Panc1 (cell line): Measurements from ENCODE around the gene TPRA1.

Source experiments
- POLR2AphosphoS5 ChIP-seq: IDR thresholded peaks from 2 replicates; pipeline ENCODE4 v1.6.1; 2012; ENCODE audit warnings: mild to moderate bottlenecking, low read depth, low read length, moderate library complexity
- TF ChIP-seq, protein P1 (sequence below): fragments of 450-650 bp; IDR thresholded peaks from 2 replicates; pipeline ENCODE4 v1.5.1; 2017; ENCODE audit warnings: mild to moderate bottlenecking
- TF ChIP-seq, protein P2 (sequence below), 2 experiments: IDR thresholded peaks; 2 replicates each; pipeline ENCODE4 v1.6.1; 2011 to 2012; ENCODE audit warnings: low read depth in 2 of 2, control low read depth in 1 of 2, low read length in 1 of 2, mild to moderate bottlenecking in 1 of 2, moderate library complexity in 1 of 2; ENCODE audit not compliant: insufficient read depth in 1 of 2

DNA sequence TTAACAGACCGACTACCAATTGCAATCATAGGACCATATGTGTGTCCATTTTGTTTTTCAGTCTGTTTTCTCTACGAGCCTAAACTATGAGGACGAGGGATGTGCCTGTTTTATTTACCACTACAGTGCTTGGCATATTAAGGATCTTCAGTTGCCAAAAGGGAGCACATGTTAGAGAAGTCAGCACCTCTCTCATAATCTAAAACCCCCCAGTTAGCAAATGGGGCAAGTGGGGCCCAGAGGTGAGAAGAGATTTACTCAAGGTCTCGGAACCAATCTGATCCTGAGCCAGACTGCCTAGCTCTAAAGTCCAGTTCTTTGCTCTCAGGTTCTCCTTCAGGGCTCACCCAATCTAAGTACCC, 37.9 kb upstream of the TPRA1 start:
- TF ChIP-seq, protein P1, sequence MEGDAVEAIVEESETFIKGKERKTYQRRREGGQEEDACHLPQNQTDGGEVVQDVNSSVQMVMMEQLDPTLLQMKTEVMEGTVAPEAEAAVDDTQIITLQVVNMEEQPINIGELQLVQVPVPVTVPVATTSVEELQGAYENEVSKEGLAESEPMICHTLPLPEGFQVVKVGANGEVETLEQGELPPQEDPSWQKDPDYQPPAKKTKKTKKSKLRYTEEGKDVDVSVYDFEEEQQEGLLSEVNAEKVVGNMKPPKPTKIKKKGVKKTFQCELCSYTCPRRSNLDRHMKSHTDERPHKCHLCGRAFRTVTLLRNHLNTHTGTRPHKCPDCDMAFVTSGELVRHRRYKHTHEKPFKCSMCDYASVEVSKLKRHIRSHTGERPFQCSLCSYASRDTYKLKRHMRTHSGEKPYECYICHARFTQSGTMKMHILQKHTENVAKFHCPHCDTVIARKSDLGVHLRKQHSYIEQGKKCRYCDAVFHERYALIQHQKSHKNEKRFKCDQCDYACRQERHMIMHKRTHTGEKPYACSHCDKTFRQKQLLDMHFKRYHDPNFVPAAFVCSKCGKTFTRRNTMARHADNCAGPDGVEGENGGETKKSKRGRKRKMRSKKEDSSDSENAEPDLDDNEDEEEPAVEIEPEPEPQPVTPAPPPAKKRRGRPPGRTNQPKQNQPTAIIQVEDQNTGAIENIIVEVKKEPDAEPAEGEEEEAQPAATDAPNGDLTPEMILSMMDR: no peak
- TF ChIP-seq POLR2AphosphoS5: no peak
- TF ChIP-seq, protein P2, sequence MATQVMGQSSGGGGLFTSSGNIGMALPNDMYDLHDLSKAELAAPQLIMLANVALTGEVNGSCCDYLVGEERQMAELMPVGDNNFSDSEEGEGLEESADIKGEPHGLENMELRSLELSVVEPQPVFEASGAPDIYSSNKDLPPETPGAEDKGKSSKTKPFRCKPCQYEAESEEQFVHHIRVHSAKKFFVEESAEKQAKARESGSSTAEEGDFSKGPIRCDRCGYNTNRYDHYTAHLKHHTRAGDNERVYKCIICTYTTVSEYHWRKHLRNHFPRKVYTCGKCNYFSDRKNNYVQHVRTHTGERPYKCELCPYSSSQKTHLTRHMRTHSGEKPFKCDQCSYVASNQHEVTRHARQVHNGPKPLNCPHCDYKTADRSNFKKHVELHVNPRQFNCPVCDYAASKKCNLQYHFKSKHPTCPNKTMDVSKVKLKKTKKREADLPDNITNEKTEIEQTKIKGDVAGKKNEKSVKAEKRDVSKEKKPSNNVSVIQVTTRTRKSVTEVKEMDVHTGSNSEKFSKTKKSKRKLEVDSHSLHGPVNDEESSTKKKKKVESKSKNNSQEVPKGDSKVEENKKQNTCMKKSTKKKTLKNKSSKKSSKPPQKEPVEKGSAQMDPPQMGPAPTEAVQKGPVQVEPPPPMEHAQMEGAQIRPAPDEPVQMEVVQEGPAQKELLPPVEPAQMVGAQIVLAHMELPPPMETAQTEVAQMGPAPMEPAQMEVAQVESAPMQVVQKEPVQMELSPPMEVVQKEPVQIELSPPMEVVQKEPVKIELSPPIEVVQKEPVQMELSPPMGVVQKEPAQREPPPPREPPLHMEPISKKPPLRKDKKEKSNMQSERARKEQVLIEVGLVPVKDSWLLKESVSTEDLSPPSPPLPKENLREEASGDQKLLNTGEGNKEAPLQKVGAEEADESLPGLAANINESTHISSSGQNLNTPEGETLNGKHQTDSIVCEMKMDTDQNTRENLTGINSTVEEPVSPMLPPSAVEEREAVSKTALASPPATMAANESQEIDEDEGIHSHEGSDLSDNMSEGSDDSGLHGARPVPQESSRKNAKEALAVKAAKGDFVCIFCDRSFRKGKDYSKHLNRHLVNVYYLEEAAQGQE (IDR thresholded peaks at IDR 0.05; ENCODE audit: insufficient read depth in 1 of 2, low read depth in 2 of 2, low read length in 1 of 2): no peak
